Measurements from ENCODE around the gene CAPN15. TPM values are rescaled to one million over a fixed set of nuclear protein-coding genes. Genes with fewer than 3 reads are reported as not detected.

The CAPN15 gene
- total RNA-seq, 1 donor from 2014 or later: 39.9 TPM

GRCh38 chr16:531494-532125, 4.1 kb downstream of the CAPN15 start:
- H3K27me3 Mint-ChIP-seq (ENCODE audit: unreplicated experiment): no peaks in the 10 kb centered on the region
- no peak for DNase-seq (ENCODE audit: extremely low spot score, unreplicated experiment)
- H3K4me1 Mint-ChIP-seq (ENCODE audit: unreplicated experiment): peaks cover 42% of the 10 kb centered on the region
- H3K36me3 Mint-ChIP-seq (ENCODE audit: unreplicated experiment): no peaks in the 10 kb centered on the region
- H3K4me3 Mint-ChIP-seq (ENCODE audit: unreplicated experiment): no peak overlapping the region
- TF ChIP-seq CTCF (IDR thresholded peaks at IDR 0.05): no peak
- no peak overlapping the region for H3K27ac Mint-ChIP-seq (ENCODE audit: unreplicated experiment)
- H3K9me3 Mint-ChIP-seq (ENCODE audit: unreplicated experiment): no peaks in the 10 kb centered on the region

GRCh38 chr16:533391-534123, 6.0 kb downstream of the CAPN15 start:
- Mint-ChIP-seq H3K27me3 (ENCODE audit: unreplicated experiment) (no peaks in the 10 kb centered on the region), H3K4me1 (ENCODE audit: unreplicated experiment) (peaks cover 41% of the 10 kb centered on the region)
- no peak for TF ChIP-seq CTCF (IDR thresholded peaks at IDR 0.05)

GRCh38 chr16:534135-534534, 6.6 kb downstream of the CAPN15 start:
- Mint-ChIP-seq H3K36me3 (ENCODE audit: unreplicated experiment) (no peaks in the 10 kb centered on the region), H3K9me3 (ENCODE audit: unreplicated experiment) (no peaks in the 10 kb centered on the region), H3K27me3 (ENCODE audit: unreplicated experiment) (no peaks in the 10 kb centered on the region), H3K4me3 (ENCODE audit: unreplicated experiment) (no peak overlapping the region), H3K27ac (ENCODE audit: unreplicated experiment) (peak overlapping the region; percentile 10), H3K4me1 (ENCODE audit: unreplicated experiment) (peaks cover 39% of the 10 kb centered on the region)
- TF ChIP-seq CTCF (IDR thresholded peaks at IDR 0.05): no peak
- DNase-seq (ENCODE audit: extremely low spot score, unreplicated experiment): no peak

More at GRCh38 chr16:533391-534123, 6.0 kb downstream of the CAPN15 start:
- no peak for DNase-seq (ENCODE audit: extremely low spot score, unreplicated experiment)
- H3K27ac Mint-ChIP-seq (ENCODE audit: unreplicated experiment): peak overlapping the region; percentile 31
- no peaks in the 10 kb centered on the region for H3K9me3 Mint-ChIP-seq (ENCODE audit: unreplicated experiment)
- H3K36me3 Mint-ChIP-seq (ENCODE audit: unreplicated experiment): no peaks in the 10 kb centered on the region
- no peak overlapping the region for H3K4me3 Mint-ChIP-seq (ENCODE audit: unreplicated experiment)

- H3K27me3 Mint-ChIP-seq (ENCODE audit: unreplicated experiment): no peaks in the 10 kb centered on the region
- no peak for DNase-seq (ENCODE audit: extremely low spot score, unreplicated experiment)
- H3K4me1 Mint-ChIP-seq (ENCODE audit: unreplicated experiment): peaks cover 37% of the 10 kb centered on the region
Measured at GRCh38 chr16:534856-535445, 7.4 kb downstream of the CAPN15 start.

More at GRCh38 chr16:534856-535445, 7.4 kb downstream of the CAPN15 start:
- peak overlapping the region; percentile 57 for H3K27ac Mint-ChIP-seq (ENCODE audit: unreplicated experiment)
- H3K4me3 Mint-ChIP-seq (ENCODE audit: unreplicated experiment): no peak overlapping the region
- H3K36me3 Mint-ChIP-seq (ENCODE audit: unreplicated experiment): no peaks in the 10 kb centered on the region
- no peak for TF ChIP-seq CTCF (IDR thresholded peaks at IDR 0.05)
- no peaks in the 10 kb centered on the region for H3K9me3 Mint-ChIP-seq (ENCODE audit: unreplicated experiment)
